Tibial nerve (tissue), 4 donors: Measurements from ENCODE around the gene RASGRP2. TPM values are rescaled to one million over a fixed set of nuclear protein-coding genes. Genes with fewer than 3 reads are reported as not detected.

Source experiments
- DNase-seq, 2 donors: peaks; one replicate each; pipeline ENCODE4 v3.0.0-alpha.2; 2019; ENCODE audit warnings: low spot score in 2 of 2
- H3K27ac ChIP-seq, 4 donors: fragments of 200-600 bp; sonication (generic) in 3 of 4; one replicate each; pipeline ENCODE4 v1.5.1; 2017 to 2019; ENCODE audit warnings: mild to moderate bottlenecking in 1 of 4
- H3K27me3 ChIP-seq, 2 donors: fragments of 200-600 bp; sonication (generic) in 1 of 2; one replicate each; pipeline versions ENCODE4 v1.5.1 to v1.6.0; 2017 to 2019
- H3K36me3 ChIP-seq, 3 donors: fragments of 200-600 bp; sonication (generic); one replicate each; pipeline ENCODE4 v1.5.1; 2018 to 2019
- H3K4me1 ChIP-seq, 4 donors: fragments of 200-600 bp; sonication (generic) in 3 of 4; one replicate each; pipeline ENCODE4 v1.5.1; 2017 to 2019
- H3K4me3 ChIP-seq, 4 donors: fragments of 200-600 bp; sonication (generic) in 3 of 4; one replicate each; pipeline ENCODE4 v1.5.1; 2017 to 2019; ENCODE audit warnings: mild to moderate bottlenecking in 1 of 4, moderate library complexity in 1 of 4
- H3K9me3 ChIP-seq, 4 donors: fragments of 200-600 bp; sonication (generic) in 3 of 4; one replicate each; pipeline ENCODE4 v1.5.1; 2017 to 2019
- EP300 ChIP-seq, 2 donors: sonication (generic); formaldehyde crosslinking; IDR thresholded peaks; one replicate each; pipeline ENCODE4 v1.6.1; 2017; ENCODE audit warnings: antibody characterized with exemption in 2 of 2, mild to moderate bottlenecking in 1 of 2
- POLR2A ChIP-seq, 2 donors: fragments of 450-650 bp; IDR thresholded peaks; one replicate each; pipeline ENCODE4 v1.6.1; 2017; ENCODE audit warnings: antibody characterized with exemption in 2 of 2, mild to moderate bottlenecking in 2 of 2, moderate library complexity in 2 of 2
- WGBS, 2 donors: methylation state at CpG; one replicate each; pipeline ENCODE4 v1.1.5; 2018; 5-methylcytosine and 5-hydroxymethylcytosine counted together
- total RNA-seq, 4 donors: library from RNA; depleted of rRNA; stranded (reverse); fragments of >200 nt; gene quantifications; one replicate each; pipeline ENCODE4 v1.1.0, GENCODE V29; 2016
- TF ChIP-seq, protein P1 (sequence below), 5 experiments: fragments of 200-600 bp in 3 of 5; fragments of 450-650 bp in 2 of 5; sonication (generic) in 3 of 5; IDR thresholded peaks; one replicate each; pipeline ENCODE4 v1.5.1; 2016 to 2019; ENCODE audit warnings: antibody characterized with exemption in 5 of 5, mild to moderate bottlenecking in 3 of 5, moderate library complexity in 2 of 5

Gene RASGRP2
- total RNA-seq, 4 donors from 2014 or later: 35.4 to 87.0 (median 59.0) TPM

GRCh38 chr11:64684357-64684756 is 59.6 kb downstream of the RASGRP2 start:
- WGBS, 2 donors: 72 to 75% methylated on average over 8 of the region's 8 CpGs
- peaks cover 0 to 26% (median 10%) of the 10 kb centered on the region in 4 donors for H3K4me1 ChIP-seq
- H3K36me3 ChIP-seq: no peaks in the 10 kb centered on the region
- H3K4me3 ChIP-seq: no peak overlapping the region
- no peak overlapping the region for H3K27ac ChIP-seq
- TF ChIP-seq POLR2A (IDR thresholded peaks at IDR 0.05) (no peak), EP300 (IDR thresholded peaks at IDR 0.05) (no peak)
- TF ChIP-seq, protein P1, sequence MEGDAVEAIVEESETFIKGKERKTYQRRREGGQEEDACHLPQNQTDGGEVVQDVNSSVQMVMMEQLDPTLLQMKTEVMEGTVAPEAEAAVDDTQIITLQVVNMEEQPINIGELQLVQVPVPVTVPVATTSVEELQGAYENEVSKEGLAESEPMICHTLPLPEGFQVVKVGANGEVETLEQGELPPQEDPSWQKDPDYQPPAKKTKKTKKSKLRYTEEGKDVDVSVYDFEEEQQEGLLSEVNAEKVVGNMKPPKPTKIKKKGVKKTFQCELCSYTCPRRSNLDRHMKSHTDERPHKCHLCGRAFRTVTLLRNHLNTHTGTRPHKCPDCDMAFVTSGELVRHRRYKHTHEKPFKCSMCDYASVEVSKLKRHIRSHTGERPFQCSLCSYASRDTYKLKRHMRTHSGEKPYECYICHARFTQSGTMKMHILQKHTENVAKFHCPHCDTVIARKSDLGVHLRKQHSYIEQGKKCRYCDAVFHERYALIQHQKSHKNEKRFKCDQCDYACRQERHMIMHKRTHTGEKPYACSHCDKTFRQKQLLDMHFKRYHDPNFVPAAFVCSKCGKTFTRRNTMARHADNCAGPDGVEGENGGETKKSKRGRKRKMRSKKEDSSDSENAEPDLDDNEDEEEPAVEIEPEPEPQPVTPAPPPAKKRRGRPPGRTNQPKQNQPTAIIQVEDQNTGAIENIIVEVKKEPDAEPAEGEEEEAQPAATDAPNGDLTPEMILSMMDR (IDR thresholded peaks at IDR 0.05): no peak
- no peaks in the 10 kb centered on the region for H3K27me3 ChIP-seq
- DNase-seq: no peak
- H3K9me3 ChIP-seq: no peaks in the 10 kb centered on the region

DNA sequence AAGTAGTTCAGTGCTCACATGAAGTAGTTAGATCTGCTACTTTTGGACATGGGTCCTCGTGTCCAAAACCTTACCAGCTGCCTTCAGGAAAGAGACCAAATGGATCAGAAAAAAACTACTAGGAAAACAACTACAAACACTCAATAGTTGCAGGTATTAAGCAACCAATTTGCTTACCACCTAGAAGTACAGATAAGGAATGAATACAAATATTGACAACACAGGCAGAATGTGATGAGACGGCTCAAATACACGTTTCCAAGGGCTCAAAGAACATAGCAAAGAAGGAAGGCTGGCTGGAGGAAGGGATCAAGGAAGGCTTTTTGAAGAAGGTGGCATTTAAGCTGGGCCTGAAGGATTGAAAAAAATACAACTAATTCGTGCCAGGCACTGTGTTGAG is 62.8 kb downstream of the RASGRP2 start:
- H3K27me3 ChIP-seq: peaks cover 0 to 7% of the 10 kb centered on the region in 2 donors
- TF ChIP-seq, protein P1 (IDR thresholded peaks at IDR 0.05): no peak
- TF ChIP-seq EP300 (IDR thresholded peaks at IDR 0.05) (no peak), POLR2A (IDR thresholded peaks at IDR 0.05) (no peak)
- H3K4me3 ChIP-seq: no peak overlapping the region
- no peak for DNase-seq
- WGBS, 2 donors: 74 to 78% methylated on average over 4 of the region's 4 CpGs
- no peaks in the 10 kb centered on the region for H3K9me3 ChIP-seq
- H3K27ac ChIP-seq: no peak overlapping the region
- no peaks in the 10 kb centered on the region for H3K4me1 ChIP-seq
- no peaks in the 10 kb centered on the region for H3K36me3 ChIP-seq

GRCh38 chr11:64679846-64680245 is 64.1 kb downstream of the RASGRP2 start:
- no peaks in the 10 kb centered on the region for H3K36me3 ChIP-seq
- 50 to 80% methylated on average over 1 of the region's 2 CpGs for WGBS, 2 donors
- TF ChIP-seq POLR2A (IDR thresholded peaks at IDR 0.05) (no peak), EP300 (IDR thresholded peaks at IDR 0.05) (no peak)
- TF ChIP-seq, protein P1 (IDR thresholded peaks at IDR 0.05): no peak
- no peak overlapping the region for H3K27ac ChIP-seq
- peaks cover 0 to 12% (median 10%) of the 10 kb centered on the region in 4 donors for H3K4me1 ChIP-seq
- H3K4me3 ChIP-seq: no peak overlapping the region
- DNase-seq: no peak
- no peaks in the 10 kb centered on the region for H3K9me3 ChIP-seq
- H3K27me3 ChIP-seq: peaks cover 0 to 7% of the 10 kb centered on the region in 2 donors

GRCh38 chr11:64677441-64678023 is 66.4 kb downstream of the RASGRP2 start:
- Histone ChIP-seq H3K27me3 (peaks cover 0 to 13% of the 10 kb centered on the region in 2 donors), H3K36me3 (no peaks in the 10 kb centered on the region), H3K4me3 (no peak overlapping the region), H3K9me3 (no peaks in the 10 kb centered on the region), H3K27ac (no peak overlapping the region), H3K4me1 (peaks cover 0 to 14% (median 11%) of the 10 kb centered on the region in 4 donors)
- no peak for DNase-seq
- 86% methylated on average over 6 of the region's 6 CpGs for WGBS, 2 donors
- TF ChIP-seq POLR2A (IDR thresholded peaks at IDR 0.05) (no peak), EP300 (IDR thresholded peaks at IDR 0.05) (no peak)
- TF ChIP-seq, protein P1 (IDR thresholded peaks at IDR 0.05): no peak

Other genes with a start within 250 kb of the RASGRP2 start
- not detected for gene SLC22A11, start 188.2 kb downstream of the RASGRP2 start, total RNA-seq
- under 1 TPM in 1 of 4 donors, not detected in 3; 0.30 TPM for gene SLC22A12, start 152.9 kb downstream of the RASGRP2 start, total RNA-seq
- gene NRXN2, start 20.9 kb downstream of the RASGRP2 start, total RNA-seq: 10 to 100 TPM in 2 of 4 donors, 1 to 10 TPM in 2; 1.7 to 25.5 (median 8.7) TPM
- gene PYGM, start 15.8 kb upstream of the RASGRP2 start, total RNA-seq: 10 to 100 TPM in 2 of 4 donors, 1 to 10 TPM in 2; 2.1 to 18.6 (median 9.9) TPM
- gene SF1, start 34.4 kb upstream of the RASGRP2 start, total RNA-seq: 100 to 1,000 TPM; 368 to 416 (median 372) TPM
- gene MAP4K2, start 59.1 kb upstream of the RASGRP2 start, total RNA-seq: 10 to 100 TPM; 10.6 to 22.2 (median 13.5) TPM
- 10 to 100 TPM; 15.3 to 30.9 (median 19.7) TPM for gene MEN1, start 66.4 kb upstream of the RASGRP2 start, total RNA-seq
- gene CDC42BPG, start 100.5 kb upstream of the RASGRP2 start, total RNA-seq: under 1 TPM in 3 of 4 donors, not detected in 1; under 0.01 to 0.30 (median 0.21) TPM
- 10 to 100 TPM; 35.2 to 93.9 (median 42.6) TPM for gene EHD1, start 134.5 kb upstream of the RASGRP2 start, total RNA-seq
- gene ATG2A, start 173.1 kb upstream of the RASGRP2 start, total RNA-seq: 10 to 100 TPM; 33.0 to 93.6 (median 45.8) TPM
- 10 to 100 TPM; 10.7 to 21.4 (median 20.2) TPM for gene PPP2R5B, start 180.5 kb upstream of the RASGRP2 start, total RNA-seq
- not detected for gene GPHA2, start 191.8 kb upstream of the RASGRP2 start, total RNA-seq
- gene MAJIN, start 228.0 kb upstream of the RASGRP2 start, total RNA-seq: not detected